ENCODE results near the gene ZNF205.
"Not testable (repeated sequence)": the region's sequence is repeated elsewhere in the genome, so short reads cannot be mapped to it uniquely, and the experiment has no call there.

Gene ZNF205

DNA sequence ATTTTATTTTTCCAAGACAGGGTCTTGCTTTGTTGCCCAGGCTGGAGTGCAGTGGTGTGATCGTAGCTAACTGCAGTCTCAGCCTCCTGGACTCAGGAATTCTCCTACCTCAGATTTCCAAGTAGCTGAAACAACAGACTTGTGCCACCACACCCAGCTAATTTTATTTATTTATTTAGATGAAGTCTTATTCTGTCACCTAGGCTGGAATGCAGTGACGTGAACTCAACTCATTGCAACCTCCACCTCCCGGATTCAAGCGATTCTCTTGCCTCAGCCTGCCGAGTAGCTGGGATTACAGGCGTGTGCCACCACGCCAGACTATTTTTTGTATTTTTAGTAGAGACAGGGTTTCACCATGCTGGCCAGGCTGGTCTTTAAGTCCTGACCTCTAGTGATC lies 56.3 kb downstream of the ZNF205 start:
- CTCF ChIA-PET: interaction anchor here (0.6 to 2.1 kb wide), 6 partner anchors 10 to 515 kb away, joined by 4 to 7 read pairs (median 5); no protein-coding TSS in a partner anchor
- not testable (repeated sequence) for H3K36me3 ChIP-seq (ENCODE audit: control insufficient read depth in 2 of 2, insufficient read depth in 1 of 2, low read length in 2 of 2); H3K9me3 ChIP-seq (ENCODE audit: control insufficient read depth, insufficient read depth, low read depth, low read length); H3K4me3 ChIP-seq (ENCODE audit: low read depth, low read length); H3K27ac ChIP-seq (ENCODE audit: extremely low read depth, low read depth, low read length); H3K4me1 ChIP-seq (ENCODE audit: control insufficient read depth, insufficient read depth, low read length)
- POLR2A ChIA-PET: interaction anchor here (1.2 to 2.1 kb wide), 2 partner anchors 10 to 12 kb away, joined by 3 to 6 read pairs; no protein-coding TSS in a partner anchor
